Measurements from ENCODE around the gene BCKDHB. TPM values are rescaled to one million over a fixed set of nuclear protein-coding genes. Genes with fewer than 3 reads are reported as not detected.

BCKDHB gene
- total RNA-seq, 1 experiment from 2014 or later = 20.0 TPM

GRCh38 chr6:80319196-80319595 is 212.7 kb downstream of the BCKDHB start:
- Histone ChIP-seq H3K4me1 (ENCODE audit: insufficient read depth, low read length, poor library complexity, severe bottlenecking) (peaks cover 9% of the 10 kb centered on the region), H3K36me3 (ENCODE audit: insufficient read depth, low read length, poor library complexity, severe bottlenecking) (no peaks in the 10 kb centered on the region), H3K9me3 (ENCODE audit: low read depth, low read length, poor library complexity, severe bottlenecking) (no peaks in the 10 kb centered on the region), H3K4me3 (ENCODE audit: low read depth, low read length, poor library complexity, severe bottlenecking) (no peak overlapping the region), H3K27ac (ENCODE audit: low read depth, low read length, poor library complexity, severe bottlenecking) (no peak overlapping the region), H3K27me3 (replicated peaks; ENCODE audit: insufficient read depth, low read depth, low read length, poor library complexity) (no peaks in the 10 kb centered on the region)
- BruUV-seq (replicated peaks) = no TSS peak
- ChIA-PET POLR2A (ENCODE audit: low non-redundant PET) (no interaction called here), CTCF (no interaction called here)
- DNase-seq (ENCODE audit: low spot score) = no peak
- intact Hi-C loops (cut with micrococcal nuclease; ENCODE audit: unreplicated experiment) = no loop called here
- TF ChIP-seq EZH2 (IDR thresholded peaks at IDR 0.05; ENCODE audit: borderline replicate concordance, low read depth, low read length, poor library complexity, severe bottlenecking) = no peak
- TF ChIP-seq, protein P1, sequence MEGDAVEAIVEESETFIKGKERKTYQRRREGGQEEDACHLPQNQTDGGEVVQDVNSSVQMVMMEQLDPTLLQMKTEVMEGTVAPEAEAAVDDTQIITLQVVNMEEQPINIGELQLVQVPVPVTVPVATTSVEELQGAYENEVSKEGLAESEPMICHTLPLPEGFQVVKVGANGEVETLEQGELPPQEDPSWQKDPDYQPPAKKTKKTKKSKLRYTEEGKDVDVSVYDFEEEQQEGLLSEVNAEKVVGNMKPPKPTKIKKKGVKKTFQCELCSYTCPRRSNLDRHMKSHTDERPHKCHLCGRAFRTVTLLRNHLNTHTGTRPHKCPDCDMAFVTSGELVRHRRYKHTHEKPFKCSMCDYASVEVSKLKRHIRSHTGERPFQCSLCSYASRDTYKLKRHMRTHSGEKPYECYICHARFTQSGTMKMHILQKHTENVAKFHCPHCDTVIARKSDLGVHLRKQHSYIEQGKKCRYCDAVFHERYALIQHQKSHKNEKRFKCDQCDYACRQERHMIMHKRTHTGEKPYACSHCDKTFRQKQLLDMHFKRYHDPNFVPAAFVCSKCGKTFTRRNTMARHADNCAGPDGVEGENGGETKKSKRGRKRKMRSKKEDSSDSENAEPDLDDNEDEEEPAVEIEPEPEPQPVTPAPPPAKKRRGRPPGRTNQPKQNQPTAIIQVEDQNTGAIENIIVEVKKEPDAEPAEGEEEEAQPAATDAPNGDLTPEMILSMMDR (conservative IDR thresholded peaks at IDR 0.05; ENCODE audit: low read depth, low read length) = no peak

- Histone ChIP-seq H3K27me3 (replicated peaks; ENCODE audit: insufficient read depth, low read depth, low read length, poor library complexity) (no peaks in the 10 kb centered on the region), H3K4me3 (ENCODE audit: low read depth, low read length, poor library complexity, severe bottlenecking) (no peak overlapping the region), H3K27ac (ENCODE audit: low read depth, low read length, poor library complexity, severe bottlenecking) (no peak overlapping the region), H3K36me3 (ENCODE audit: insufficient read depth, low read length, poor library complexity, severe bottlenecking) (no peaks in the 10 kb centered on the region), H3K9me3 (ENCODE audit: low read depth, low read length, poor library complexity, severe bottlenecking) (no peaks in the 10 kb centered on the region), H3K4me1 (ENCODE audit: insufficient read depth, low read length, poor library complexity, severe bottlenecking) (peaks cover 9% of the 10 kb centered on the region)
- CTCF ChIA-PET = no interaction called here
- intact Hi-C loops (cut with micrococcal nuclease; ENCODE audit: unreplicated experiment) = no loop called here
- POLR2A ChIA-PET (ENCODE audit: low non-redundant PET) = no interaction called here
- no TSS peak for BruUV-seq (replicated peaks)
- TF ChIP-seq, protein P1 (conservative IDR thresholded peaks at IDR 0.05; ENCODE audit: low read depth, low read length) = no peak
- TF ChIP-seq EZH2 (IDR thresholded peaks at IDR 0.05; ENCODE audit: borderline replicate concordance, low read depth, low read length, poor library complexity, severe bottlenecking) = no peak
- no peak for DNase-seq (ENCODE audit: low spot score)
Observed at GRCh38 chr6:80321011-80321410, 214.5 kb downstream of the BCKDHB start.

DNA sequence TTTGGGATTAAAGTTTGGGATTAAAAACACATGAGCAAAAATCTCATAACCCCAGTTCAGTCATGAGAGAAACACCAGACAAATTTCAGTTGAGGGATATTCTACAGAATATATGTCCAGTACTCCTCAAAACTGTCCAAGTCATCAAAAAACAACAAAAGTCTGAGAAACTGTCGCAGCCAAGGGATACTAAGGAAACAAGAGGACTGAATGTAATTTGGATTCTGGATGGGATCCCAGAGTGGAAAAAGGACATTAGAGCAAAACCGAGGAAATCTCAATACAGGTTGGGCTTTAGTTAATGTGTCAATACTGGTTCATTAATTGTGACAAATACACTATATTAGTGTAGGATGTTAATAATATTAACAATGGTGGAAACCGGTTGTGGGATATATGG is 219.3 kb downstream of the BCKDHB start:
- CTCF ChIA-PET = no interaction called here
- Histone ChIP-seq H3K4me1 (ENCODE audit: insufficient read depth, low read length, poor library complexity, severe bottlenecking) (no peaks in the 10 kb centered on the region), H3K4me3 (ENCODE audit: low read depth, low read length, poor library complexity, severe bottlenecking) (no peak overlapping the region), H3K27me3 (replicated peaks; ENCODE audit: insufficient read depth, low read depth, low read length, poor library complexity) (no peaks in the 10 kb centered on the region), H3K27ac (ENCODE audit: low read depth, low read length, poor library complexity, severe bottlenecking) (no peak overlapping the region), H3K36me3 (ENCODE audit: insufficient read depth, low read length, poor library complexity, severe bottlenecking) (no peaks in the 10 kb centered on the region), H3K9me3 (ENCODE audit: low read depth, low read length, poor library complexity, severe bottlenecking) (no peaks in the 10 kb centered on the region)
- POLR2A ChIA-PET (ENCODE audit: low non-redundant PET) = no interaction called here
- BruUV-seq (replicated peaks) = no TSS peak
- TF ChIP-seq, protein P1 (conservative IDR thresholded peaks at IDR 0.05; ENCODE audit: low read depth, low read length) = no peak
- TF ChIP-seq EZH2 (IDR thresholded peaks at IDR 0.05; ENCODE audit: borderline replicate concordance, low read depth, low read length, poor library complexity, severe bottlenecking) = no peak
- intact Hi-C loops (cut with micrococcal nuclease; ENCODE audit: unreplicated experiment) = no loop called here
- DNase-seq (ENCODE audit: low spot score) = no peak
